ENCODE results near the gene IFI6.
A peak's percentile ranks its signal among the peaks of the same experiment; 100 is the strongest.
"Not testable (repeated sequence)": the region's sequence is repeated elsewhere in the genome, so short reads cannot be mapped to it uniquely, and the experiment has no call there.

Gene IFI6, protein sequence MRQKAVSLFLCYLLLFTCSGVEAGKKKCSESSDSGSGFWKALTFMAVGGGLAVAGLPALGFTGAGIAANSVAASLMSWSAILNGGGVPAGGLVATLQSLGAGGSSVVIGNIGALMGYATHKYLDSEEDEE

DNA sequence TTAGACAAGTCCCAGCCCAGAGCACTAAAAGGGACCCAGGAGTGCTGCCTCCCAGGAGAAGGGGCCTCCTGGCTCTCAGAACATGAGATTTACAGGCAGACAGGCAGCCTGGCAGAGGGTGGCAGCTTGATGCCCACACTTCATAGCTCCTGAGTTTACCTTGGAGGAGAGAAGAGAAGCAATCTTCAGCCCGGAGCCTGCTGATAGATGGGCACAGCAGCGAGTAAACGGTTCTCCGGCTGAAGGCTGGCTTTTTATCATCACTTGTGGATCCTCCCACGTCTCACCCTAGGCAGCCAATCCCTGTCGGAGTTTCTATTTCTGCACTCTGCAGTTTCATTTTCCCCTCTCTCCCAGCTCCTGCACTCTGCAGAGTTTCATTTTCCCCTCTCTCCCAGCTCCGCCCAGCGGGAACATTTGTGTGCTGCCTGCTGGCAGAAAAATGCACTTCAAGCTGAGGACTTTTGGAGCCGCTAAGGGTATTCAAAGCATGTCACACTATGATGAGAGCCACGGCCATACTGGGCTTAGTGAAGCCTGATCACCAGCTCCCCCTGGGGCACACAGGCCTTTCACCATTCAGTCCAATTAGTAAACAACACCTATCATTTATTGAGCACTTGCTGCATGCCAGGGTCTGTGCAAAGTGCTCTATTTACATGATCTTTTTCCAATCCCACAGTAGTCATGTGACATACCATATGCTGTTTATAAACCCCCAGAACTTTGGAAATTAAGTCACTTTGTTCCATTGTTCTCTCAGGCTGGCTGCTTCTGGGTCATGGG lies at the start of gene IFI6:
Gene IFI6 (minus strand): TSS at position 229 of the 786 bp plus-strand sequence. CDS start 2,878 bp downstream, outside the sequence.
- DNase-seq = peak; percentile 70 to 84 (median 79)

DNA sequence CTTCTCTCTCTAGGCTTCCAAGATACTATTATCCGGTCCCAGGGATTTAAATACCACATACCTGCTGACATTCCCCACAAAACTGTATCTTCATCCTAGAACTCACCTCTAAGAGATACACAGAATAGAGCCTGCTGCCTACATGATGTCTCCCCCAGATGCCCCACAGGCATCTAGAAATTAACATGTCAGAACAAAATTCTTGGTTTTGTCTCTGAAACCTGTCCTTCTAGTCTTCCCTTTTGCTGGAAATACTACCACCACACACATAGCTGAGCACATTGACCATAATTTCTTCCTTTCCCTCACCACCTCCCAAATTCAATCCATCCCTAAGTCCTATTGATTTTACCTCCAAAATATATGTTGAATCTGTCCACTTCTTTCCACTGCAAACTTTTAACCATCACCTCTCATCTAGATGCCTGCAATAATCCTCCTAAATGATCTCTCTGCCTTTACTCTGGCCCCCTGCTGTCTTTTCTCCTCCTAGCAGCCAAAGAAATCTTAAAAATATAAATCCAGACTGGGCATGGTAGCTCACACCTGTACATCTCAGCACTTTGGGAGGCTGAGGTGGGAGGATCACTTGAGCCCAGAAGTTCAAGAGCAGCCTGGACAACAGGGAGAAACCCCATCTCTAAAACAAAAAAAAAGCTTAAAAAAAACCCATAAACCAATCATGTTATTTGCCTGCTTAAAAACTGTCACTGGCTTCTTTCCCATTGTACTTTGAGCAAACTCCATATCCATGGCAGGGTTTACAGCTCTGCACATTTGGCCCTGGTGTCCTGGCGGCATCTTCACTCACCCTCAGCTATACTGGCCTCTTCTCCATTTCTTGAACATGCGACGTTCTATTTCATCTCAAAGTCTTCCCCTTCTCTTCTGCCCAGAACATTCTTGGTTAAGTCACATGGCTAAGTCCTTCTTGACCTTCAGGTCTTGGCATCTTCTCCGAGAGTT lies 47.6 kb upstream of the IFI6 start:
- peak in 2 of 6 experiments; percentile 9 to 13 for DNase-seq

DNA sequence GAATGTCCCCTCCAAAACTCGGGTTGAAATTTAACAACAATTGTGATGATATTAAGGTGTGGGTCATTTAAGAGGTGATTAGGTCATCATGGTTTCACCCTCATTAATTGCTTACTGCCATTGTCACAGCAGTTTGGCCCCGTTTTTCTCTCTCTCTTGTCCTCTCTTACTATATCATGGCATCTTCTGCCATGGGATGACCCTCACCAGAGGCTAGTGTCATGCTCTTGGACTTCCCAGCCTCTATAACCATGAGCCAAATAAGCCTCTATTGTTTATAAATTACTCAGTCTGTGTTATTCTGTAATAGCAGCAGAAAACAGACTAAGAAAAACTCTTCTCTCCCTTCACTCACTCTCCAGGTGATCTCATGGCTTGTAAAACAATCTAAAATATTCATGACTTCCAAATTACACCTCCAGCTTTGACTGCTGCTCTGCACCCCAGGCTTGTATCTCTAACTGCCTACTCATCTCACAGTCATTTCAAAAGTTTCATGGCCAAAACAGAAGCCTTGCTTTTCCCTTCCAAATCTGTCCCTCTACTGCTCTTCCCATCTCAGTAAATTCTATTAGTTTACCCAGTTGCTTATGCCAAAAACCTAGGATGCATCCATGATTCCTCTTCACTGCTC lies 44.4 kb upstream of the IFI6 start:
- no peak for DNase-seq

DNA sequence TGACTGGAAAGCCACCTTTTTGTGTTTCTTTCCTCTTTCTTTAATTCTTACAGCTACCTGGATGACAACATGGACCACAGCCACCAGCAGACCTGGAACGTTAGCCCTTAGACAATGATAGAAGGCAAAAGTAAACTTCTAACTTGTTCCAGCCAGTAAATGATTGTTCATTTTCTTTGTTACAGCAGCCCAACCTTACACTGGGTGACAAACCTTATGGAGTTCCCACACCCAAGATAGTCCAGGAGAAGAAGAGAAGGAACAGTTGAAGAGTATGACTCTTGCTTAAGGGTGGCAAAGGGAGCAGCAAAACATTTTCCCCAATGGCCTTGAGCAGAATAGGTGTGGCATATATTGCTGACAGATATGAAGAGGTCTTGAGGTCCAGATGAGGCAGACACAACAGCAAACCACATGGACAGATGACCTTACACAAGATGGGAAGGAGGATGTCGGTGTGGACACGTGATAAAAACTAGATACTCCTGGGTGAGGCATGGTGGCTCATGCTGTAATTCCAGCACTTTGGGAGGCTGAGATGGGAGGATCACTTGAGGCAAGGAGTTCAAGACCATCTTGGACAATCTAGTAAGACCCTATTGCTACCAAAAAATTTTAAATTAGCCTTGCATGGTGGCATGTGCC lies 42.0 kb upstream of the IFI6 start:
- DNase-seq = no peak

DNA sequence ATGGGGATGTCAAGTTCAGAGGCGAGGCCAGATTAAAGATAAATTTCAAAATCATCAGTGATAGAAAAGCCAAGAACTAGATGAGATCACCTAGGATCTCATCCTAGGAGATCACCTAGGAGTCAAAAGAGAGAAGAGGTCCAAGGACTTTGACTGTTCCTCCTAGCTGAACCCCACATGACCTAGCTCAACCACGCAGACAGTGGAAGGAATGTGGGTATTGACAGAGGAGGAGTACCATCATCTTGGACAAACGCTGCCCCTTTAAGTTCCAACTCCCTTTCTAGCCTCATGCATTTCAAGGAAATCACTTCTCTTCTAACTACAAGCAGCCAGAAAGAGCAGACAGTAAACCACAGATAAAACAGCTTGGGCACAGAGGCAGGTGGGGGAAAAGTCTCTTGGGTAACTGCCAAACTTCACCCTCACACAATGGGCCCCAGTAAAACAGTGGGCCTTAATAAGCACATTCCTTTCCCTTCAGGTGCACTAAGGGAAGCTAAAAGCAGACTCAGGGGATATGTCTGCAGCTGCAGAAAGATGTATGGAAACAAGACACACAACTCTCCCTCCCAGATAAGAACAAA lies 41.2 kb upstream of the IFI6 start:
- no peak for DNase-seq

DNA sequence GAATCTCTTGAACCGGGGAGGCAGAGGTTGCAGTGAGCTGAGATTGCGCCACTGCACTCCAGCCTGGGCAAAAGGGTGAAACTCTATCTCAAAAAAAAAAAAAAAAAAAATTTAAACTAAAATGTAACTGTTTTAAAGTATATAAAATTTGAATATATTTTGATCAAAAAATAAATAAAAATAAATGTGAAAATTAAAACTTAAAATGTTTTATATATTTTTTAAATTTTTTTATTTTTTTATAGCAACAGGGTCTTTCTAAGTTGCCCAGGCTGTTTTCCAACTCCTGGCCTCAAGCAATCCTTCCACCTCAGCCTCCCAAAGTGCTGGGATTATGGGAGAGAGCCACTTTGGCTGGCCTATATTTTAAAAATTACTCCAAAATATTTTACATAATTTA lies 38.6 kb upstream of the IFI6 start:
- no peak for DNase-seq

DNA sequence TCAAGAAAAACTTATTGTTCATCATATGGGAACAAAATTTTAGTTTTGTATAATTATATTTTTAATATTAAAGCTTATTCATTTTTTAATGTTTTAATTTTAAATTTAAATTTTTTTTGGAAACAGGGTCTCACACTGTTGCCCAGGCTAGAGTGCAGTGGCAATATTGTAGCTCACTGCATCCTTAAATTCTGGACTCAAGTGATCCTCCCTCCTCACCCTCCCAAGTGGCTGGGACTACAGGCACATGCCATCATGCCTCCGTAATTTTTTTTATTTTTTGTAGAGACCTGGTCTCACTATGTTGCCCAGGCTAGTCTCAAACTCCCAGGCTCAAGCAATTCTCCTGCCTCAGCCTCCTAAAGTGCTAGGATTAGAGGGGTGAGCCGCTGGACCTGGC lies 33.6 kb upstream of the IFI6 start:
- DNase-seq = no peak

DNA sequence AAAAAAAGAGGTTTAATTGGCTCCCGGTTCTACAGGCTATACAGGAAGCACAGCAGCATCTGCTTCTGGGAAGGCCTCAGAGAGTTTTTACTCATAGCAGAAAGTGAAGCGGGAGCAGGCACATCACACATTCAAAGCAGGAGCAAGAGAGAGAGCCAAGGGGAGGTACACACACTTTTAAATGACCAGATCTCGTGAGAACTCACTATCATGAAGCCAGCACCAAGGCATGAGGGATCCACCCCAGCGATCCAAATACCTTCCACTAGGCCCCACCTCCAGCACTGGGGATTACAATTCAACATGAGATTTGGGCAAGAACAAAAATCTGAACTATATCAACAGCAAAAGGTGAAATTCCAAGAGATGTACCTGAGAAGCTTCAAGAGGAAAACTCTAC lies 33.0 kb upstream of the IFI6 start:
- no peak for DNase-seq

DNA sequence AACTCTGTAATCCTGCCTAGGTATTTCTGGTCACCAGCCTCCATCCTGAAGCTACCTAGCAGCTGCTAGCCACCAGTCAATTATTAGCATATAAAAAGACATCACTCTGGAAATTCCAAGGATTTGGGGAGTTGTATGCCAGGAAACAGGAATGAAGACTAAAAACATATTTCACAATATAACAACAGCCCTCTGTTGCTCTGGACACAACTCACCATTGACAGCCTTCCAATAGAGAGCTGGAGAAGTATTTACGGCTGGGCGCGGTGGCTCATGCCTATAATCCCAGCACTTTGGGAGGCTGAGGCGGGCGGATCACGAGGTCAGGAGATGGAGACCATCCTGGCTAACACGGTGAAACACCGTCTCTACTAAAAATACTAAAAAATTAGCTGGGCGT lies 24.8 kb upstream of the IFI6 start:
- DNase-seq = not testable (repeated sequence)

DNA sequence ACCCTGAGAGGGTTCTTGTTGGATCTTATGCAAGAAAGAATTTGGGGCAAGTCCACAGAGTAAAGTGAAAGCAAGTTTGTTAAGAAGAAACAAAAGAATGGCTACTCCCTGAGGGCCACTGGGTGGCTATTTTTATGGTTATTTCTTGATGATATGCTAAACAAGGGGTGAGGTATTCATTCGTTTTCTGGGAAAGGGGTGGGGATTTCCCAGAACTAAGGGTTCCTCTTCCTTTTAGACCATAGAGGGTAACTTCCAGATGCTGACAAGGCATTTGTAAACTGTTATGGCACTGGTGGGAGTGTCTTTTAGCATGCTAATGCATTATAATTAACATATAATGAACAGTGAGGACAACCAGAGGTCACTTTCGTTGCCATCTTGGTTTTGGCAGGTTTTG lies 18.2 kb upstream of the IFI6 start:
- DNase-seq = no peak

DNA sequence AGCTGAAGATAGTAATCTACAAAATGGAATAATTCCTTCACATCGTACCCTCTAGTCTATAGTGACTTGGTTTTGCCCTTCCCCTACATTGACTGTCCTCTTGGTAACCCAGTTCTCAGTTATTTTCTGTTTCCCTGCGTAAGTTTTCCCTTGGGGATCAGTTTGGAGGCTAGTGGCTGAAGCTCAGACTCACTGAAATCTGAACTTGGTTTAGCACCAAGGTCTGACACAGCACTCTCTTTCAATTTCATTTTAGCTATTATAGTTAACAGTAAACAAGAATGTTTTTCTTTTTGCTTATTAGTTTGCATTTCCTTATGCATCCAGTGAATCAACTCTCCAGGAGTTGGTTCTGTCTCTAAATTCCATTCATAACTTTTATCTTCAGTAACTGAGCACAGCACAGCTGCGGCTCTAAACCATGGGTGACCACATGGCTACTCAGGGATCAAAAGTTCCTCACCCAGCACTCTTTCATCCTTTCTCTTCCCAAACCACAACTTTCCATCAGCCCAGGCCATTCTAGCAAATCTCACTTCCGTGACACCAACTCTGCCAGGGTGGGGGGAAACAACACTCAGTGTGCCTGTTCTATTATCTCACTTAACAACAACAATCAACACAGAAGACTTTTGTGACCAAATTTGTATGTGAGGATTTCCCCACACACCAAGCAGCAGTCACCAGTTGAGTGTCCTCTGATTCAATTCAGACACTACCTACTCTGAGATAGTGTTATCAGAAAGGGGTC lies 17.6 kb upstream of the IFI6 start:
- no peak for DNase-seq

DNA sequence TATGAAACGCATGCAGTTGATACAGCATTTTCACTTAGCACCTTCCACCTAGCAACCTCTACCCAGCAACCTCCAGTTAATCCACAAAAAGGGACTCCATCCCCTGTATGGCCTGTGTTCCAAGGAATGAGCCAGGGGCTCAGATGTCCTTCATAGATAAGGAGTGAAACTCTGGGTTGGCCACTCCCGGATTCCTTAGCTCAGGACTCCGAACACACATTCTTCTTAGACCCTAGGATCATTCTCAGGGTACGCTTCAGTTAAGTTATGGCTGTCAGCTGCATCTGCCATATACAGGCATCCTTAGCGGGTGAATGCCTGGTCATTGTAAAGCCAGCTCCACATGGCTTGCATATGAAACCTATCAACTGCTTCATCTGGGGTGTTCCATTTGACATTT lies 15.9 kb upstream of the IFI6 start:
- no peak for DNase-seq

DNA sequence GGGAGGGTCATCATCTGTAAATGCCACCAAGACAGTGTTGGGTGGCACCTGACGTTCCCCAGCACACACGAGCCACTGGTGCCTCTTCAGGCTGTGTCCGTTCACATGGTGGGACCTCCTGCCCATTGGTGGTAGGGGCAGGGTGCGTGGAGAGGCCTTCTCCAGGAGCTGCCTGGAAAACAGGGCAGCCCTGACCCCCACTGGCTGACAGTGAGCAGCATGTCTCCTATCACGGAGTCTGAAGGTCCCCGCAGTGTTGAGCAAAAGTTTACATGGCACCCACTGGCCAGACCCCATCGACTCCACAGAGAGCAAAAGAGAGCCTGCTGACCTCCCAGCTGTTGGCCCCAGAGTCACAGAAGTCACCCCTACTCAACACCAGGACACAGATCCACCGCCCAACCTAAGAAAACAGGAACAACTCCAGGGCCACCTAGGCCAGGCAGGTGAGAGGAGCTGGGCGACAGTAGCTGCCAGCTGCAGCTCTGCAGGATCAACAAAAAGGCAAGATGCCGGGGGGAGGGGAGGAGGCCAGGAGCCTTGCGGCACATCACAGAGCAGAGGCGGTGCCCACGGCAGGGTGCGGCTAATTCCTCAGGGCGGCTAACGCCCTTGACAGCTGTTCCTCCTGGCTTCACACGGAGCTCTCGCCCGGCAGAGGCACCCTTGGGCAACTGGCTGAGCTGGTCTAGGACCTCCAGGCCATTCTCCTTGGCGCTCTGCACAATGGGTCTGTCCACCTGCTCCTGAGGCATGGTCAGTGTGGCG lies 14.4 kb upstream of the IFI6 start:
- DNase-seq = no peak

DNA sequence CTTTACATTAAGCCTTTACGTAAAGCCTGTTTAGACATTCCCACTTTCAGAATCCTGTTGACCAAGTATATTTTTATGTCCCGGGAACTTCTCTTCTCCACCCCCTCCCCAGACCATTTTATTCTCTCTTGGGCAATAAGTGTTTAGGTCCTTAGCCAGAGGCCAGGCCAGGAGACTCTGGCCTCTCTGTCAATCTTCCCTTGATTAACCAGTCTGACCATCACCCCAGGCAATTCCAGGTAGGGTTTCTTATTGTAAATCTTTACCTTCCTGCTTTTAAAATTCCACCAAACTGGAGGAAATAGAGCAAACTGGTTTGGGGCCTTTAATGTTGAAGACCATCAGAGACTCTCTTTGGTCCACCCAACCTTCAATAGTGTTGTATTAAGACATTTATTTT lies 12.2 kb upstream of the IFI6 start:
- DNase-seq = no peak

DNA sequence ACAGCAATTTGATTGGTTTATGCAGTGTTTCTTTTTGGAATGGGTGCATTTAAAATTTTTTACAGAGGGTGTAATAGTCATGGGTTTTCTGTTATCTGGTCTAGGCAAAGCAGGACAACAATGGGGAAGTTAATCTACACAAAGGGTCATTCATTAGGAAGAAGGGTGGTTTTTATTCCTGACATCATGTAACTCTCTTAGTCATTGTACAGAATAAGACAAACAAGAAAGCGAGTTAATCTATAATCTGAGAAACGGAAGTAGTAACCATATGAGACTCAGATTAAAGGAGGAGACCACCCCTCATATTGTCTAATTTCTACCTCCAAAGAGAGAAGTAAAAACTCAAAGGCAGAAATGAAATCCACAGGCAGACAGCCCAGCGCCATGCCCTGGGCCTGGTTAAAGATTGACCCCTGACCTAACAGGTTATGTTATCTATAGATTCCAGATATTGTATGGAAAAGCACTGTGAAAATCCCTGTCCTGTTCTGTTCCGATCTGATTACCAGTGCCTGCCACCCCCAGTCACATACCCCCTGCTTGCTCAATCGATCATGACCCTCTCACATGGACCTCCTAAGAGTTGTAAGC lies 10.5 kb upstream of the IFI6 start:
- no peak for DNase-seq

DNA sequence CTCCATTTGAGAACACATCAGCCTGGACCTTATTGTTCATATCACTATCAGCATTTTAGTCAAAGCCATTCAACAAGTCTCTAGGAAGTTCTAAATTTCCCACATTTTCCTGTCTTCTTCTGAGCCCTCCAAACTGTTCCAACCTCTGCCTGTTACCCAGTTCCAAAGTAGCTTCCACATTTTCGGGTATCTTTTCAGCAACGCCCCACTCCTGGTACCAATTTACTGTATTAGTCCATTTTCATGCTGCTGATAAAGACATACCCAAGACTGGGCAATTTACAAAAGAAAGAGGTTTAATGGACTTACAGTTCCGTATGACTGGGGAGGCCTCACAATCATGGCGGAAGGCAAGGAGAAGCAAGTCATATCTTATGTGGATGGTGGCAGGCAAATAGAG lies 9.6 kb upstream of the IFI6 start:
- not testable (repeated sequence) for DNase-seq

DNA sequence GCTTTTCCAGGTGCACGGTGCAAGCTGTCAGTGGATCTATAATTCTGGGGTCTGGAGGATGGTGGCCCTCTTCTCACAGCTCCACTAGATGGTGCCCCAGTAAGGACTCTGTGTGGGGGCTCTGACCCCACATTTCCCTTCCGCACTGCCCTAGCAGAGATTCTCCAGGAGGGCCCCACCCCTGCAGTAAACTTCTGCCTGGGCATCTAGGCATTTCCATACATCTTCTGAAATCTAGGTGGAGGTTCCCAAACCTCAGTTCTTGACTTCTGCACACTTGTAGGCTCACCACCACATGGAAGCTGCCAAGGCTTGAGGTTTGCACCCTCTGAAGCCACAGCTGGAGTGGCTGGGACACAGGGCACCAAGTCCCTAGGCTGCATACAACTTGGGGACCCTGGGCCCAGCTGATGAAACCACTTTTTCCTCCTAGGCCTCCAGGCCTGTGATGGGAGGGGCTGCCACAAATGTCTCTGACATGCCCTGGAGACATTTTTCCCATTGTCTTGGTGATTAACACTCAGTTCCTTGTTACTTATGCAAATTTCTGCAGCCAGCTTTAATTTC lies 8.3 kb upstream of the IFI6 start:
- DNase-seq = not testable (repeated sequence)

DNA sequence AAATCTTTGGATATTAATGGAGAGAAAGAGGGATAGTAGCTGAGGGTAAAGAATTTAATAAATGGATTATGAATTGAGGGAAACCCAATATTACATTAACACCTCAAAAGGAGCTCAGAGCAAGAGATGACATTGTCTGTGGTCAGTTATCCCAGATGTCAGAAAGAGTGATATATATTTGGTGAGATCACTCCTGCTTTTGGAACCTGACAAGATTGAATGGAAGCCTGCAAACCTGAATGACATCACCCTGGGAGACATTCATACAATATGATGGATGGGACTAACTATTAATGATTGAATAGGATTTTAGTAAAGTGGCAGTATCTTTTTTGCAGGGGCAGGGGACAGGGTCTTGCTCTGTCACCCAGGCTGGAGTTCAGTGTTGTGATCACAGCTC lies 6.8 kb upstream of the IFI6 start:
- DNase-seq = no peak

DNA sequence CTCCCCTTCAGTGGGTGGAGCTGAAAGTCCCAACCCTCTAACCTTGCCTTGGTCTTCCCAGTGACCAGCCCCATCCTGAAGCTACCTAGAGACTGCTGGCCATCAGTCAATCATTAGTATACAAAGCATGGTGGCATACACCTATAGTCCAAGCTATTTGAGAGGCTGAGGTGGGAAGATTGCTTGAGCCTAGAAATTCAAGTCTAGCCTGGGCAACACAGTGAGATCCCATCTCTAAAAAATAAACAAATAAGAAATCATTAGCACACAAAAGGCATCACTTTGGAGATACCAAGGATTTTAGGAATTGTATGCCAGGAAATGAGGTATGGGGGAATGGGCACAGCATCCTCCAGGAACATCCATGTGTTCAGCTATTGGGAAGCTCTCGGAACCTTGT lies 4.4 kb upstream of the IFI6 start:
- DNase-seq = no peak

DNA sequence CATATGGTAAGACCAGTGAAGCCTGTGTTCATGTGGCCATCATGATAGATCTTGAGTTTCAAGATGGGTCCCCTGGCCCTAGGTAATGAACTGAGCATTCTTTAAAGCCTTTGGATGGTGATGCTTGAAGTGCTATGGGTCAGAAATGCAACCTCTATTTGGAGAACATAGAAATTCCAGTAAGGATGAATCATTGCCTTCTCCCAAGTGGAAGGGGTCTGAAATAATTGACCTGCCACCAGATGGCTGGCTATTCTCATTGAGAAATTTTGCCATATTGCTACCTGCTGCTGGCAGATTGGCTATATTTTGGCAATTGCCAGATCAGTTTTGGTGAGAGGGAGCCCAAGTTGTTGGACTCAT lies 739 bp upstream of the IFI6 start:
- no peak for DNase-seq
